Activated CD8-positive, alpha-beta T cell treated with anti-CD3 and anti-CD28 coated beads for 36 hours (primary cell): ENCODE data around the gene TSSK2. TPM values are rescaled to one million over a fixed set of nuclear protein-coding genes. Genes with fewer than 3 reads are reported as not detected.

Experiments used
- ATAC-seq: fragments of 200-7000 bp; cut with Tn5 transposase; one replicate; pipeline ENCODE4 v1.10.0; 2021; ENCODE audit warnings: mild to moderate bottlenecking, moderate library complexity
- CTCF ChIA-PET: fragments of 350-600 bp; sonication (Branson Sonifier 250); formaldehyde crosslinking; loops from one replicate; lab custom pipeline; 2021; ENCODE audit warnings: antibody characterized with exemption; lab: Charles Lee
- POLR2A ChIA-PET: fragments of 350-600 bp; sonication (Branson Sonifier 250); formaldehyde crosslinking; loops from one replicate; lab custom pipeline; 2021; ENCODE audit warnings: antibody characterized with exemption; lab: Charles Lee
- DNase-seq: peaks from one replicate; pipeline ENCODE4 v3.0.0-alpha.2; 2020
- H3K27ac Mint-ChIP-seq: one replicate; pipeline ENCODE4 v1.8.0; 2021; ENCODE audit warnings: mild to moderate bottlenecking, mixed read lengths
- H3K27me3 Mint-ChIP-seq: one replicate; pipeline ENCODE4 v1.8.0; 2021; ENCODE audit warnings: mixed read lengths
- H3K36me3 Mint-ChIP-seq: one replicate; pipeline ENCODE4 v1.8.0; 2021; ENCODE audit warnings: low read depth, mixed read lengths
- H3K4me1 Mint-ChIP-seq: one replicate; pipeline ENCODE4 v1.8.0; 2021; ENCODE audit warnings: low read depth, mixed read lengths
- H3K4me3 Mint-ChIP-seq: one replicate; pipeline ENCODE4 v1.8.0; 2021; ENCODE audit warnings: mild to moderate bottlenecking, moderate library complexity, mixed read lengths
- H3K9me3 Mint-ChIP-seq: one replicate; pipeline ENCODE4 v1.8.0; 2021; ENCODE audit warnings: mixed read lengths
- intact Hi-C: fragments of 100-400 bp; cut with micrococcal nuclease; formaldehyde crosslinking; loops from one replicate; pipeline ENCODE4 v1.10.0; 2022
- total RNA-seq, 2 experiments: library from RNA; stranded (reverse); gene quantifications; one replicate each; pipeline ENCODE4 v1.2.3, GENCODE V29; 2021
- TF ChIP-seq, protein P1 (sequence below): fragments of 200-600 bp; IDR thresholded peaks from one replicate; pipeline ENCODE4 v1.8.0; 2022; ENCODE audit warnings: antibody characterized with exemption, mild to moderate bottlenecking

TSSK2 gene
- total RNA-seq, 2 experiments from 2014 or later: not detected

DNA sequence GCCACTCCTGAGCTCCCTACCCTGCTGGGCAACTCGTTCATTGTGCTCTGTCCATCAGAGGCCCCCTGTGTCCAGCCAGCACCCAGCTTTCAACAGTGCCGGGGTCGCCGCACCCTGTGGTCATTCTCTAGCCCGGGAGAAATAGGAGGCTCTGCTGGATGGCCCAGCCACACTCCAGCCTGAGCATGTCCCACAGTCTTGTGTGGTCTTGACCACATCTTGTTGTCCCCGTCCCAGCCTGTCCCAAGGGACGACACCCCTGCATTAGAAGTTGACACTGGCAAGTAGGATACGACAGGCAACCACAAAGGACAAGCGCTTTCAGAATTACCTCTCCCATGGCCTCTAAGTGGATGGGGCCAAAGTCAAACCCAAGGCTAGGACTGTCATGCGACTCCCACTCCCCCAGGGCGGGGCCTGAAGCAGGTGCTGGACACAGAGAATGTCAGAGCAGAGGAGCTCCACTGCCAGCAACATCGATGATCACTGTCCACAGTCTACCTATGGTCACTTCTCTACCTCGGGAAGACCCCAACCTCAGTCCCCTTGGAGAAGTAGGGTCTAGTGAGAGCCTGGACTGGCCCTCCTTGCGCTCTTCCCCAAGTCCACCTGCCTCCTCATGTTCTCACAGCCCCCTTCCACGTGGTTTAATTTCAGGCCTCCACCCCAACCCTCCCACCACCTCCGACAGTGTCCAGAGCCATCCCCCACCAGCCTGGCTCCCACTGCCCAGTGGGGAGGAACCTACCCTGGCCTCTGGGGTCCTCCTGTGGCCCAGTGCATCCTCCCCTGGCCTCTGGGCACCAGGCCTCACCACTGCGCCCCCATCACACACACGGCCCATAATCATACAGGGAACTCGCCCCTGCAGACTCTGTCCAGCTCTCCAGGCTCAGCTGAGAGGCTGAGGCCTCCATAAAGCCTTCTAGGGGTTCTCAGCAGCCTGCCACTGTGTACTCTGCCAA is 4.5 kb upstream of the TSSK2 start:
- no peak overlapping the region for H3K27ac Mint-ChIP-seq
- CTCF ChIA-PET: no interaction called here

DNA sequence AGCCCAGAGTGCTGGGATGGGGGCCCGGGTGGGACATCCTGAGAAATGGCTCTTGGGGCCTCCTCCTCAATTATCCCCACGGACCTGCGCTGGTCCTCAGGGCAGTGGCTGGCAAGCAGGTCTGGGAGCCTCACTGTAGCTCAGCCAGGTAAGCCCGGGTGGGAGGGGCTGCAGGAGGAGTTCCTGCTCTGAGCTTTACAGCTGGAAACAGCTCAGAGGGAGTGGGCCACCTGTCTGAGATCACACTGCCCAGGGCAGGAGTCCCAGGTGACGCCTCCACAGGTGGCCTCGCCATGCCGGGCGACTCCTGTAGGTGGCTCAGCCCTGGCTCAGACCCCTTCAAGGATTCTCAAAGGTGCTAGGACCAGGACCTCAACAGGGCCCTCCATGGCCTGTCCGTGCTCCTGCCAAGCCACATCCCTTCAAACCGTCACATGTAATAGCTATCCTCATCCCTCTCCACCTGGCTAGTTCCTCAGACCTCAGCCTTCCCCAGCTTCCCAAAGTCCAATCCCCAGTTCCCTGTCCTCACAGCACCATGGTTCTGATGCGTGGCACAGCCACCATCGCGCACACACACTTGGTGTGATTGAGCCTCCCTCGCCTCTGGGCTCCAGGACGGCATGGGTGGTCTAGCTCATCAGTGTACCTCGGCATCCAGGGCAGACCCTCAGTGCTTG is 3.6 kb upstream of the TSSK2 start:
- intact Hi-C loops: no loop called here
- ATAC-seq: no peak
- Mint-ChIP-seq H3K27ac (no peak overlapping the region), H3K9me3 (no peaks in the 10 kb centered on the region), H3K4me3 (no peak overlapping the region), H3K4me1 (no peaks in the 10 kb centered on the region), H3K36me3 (peaks cover 9% of the 10 kb centered on the region), H3K27me3 (no peaks in the 10 kb centered on the region)
- ChIA-PET POLR2A (interaction anchor here (1.0 kb wide), 1 partner anchor 12 kb away, joined by 3 read pairs; no protein-coding TSS in a partner anchor), CTCF (no interaction called here)
- TF ChIP-seq, protein P1, sequence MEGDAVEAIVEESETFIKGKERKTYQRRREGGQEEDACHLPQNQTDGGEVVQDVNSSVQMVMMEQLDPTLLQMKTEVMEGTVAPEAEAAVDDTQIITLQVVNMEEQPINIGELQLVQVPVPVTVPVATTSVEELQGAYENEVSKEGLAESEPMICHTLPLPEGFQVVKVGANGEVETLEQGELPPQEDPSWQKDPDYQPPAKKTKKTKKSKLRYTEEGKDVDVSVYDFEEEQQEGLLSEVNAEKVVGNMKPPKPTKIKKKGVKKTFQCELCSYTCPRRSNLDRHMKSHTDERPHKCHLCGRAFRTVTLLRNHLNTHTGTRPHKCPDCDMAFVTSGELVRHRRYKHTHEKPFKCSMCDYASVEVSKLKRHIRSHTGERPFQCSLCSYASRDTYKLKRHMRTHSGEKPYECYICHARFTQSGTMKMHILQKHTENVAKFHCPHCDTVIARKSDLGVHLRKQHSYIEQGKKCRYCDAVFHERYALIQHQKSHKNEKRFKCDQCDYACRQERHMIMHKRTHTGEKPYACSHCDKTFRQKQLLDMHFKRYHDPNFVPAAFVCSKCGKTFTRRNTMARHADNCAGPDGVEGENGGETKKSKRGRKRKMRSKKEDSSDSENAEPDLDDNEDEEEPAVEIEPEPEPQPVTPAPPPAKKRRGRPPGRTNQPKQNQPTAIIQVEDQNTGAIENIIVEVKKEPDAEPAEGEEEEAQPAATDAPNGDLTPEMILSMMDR: no peak
- no peak for DNase-seq

More for the DNA sequence above, 4.5 kb upstream of the TSSK2 start:
- intact Hi-C loops: no loop called here
- no peaks in the 10 kb centered on the region for H3K4me1 Mint-ChIP-seq
- H3K36me3 Mint-ChIP-seq: peaks cover 5% of the 10 kb centered on the region
- H3K4me3 Mint-ChIP-seq: no peak overlapping the region
- H3K9me3 Mint-ChIP-seq: no peaks in the 10 kb centered on the region
- H3K27me3 Mint-ChIP-seq: no peaks in the 10 kb centered on the region
- POLR2A ChIA-PET: interaction anchor here (1.0 kb wide), 1 partner anchor 11 kb away, joined by 3 read pairs; no protein-coding TSS in a partner anchor
- DNase-seq (no peak), ATAC-seq (no peak)
- TF ChIP-seq, protein P1: no peak

DNA sequence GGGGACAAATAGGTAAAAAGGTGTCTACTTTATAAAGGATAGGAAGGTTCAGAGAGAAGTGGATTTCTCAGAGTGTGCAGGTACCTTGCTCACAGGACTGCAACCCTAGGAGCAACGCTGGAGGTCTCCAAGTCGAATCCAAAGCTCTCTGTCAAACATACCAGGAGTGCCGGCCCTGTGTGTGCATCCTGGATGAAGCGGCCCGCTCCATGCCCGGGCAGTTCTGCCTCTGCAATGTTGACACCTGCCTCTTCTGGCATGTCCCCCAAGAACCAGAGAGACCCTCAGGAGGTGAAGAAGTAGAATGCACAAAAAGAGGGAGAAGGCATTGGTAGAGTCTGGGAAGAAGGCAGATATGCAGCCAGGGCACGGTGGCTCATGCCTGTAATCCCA is 3.1 kb upstream of the TSSK2 start:
- no peaks in the 10 kb centered on the region for H3K4me1 Mint-ChIP-seq
- CTCF ChIA-PET: no interaction called here
- TF ChIP-seq, protein P1: no peak
- H3K27me3 Mint-ChIP-seq: no peaks in the 10 kb centered on the region
- POLR2A ChIA-PET: interaction anchor here (1.0 kb wide), 1 partner anchor 12 kb away, joined by 3 read pairs; no protein-coding TSS in a partner anchor
- H3K27ac Mint-ChIP-seq: no peak overlapping the region
- DNase-seq (no peak), ATAC-seq (no peak)
- H3K9me3 Mint-ChIP-seq: no peaks in the 10 kb centered on the region
- H3K4me3 Mint-ChIP-seq: no peak overlapping the region
- intact Hi-C loops: no loop called here
- peaks cover 9% of the 10 kb centered on the region for H3K36me3 Mint-ChIP-seq

DNA sequence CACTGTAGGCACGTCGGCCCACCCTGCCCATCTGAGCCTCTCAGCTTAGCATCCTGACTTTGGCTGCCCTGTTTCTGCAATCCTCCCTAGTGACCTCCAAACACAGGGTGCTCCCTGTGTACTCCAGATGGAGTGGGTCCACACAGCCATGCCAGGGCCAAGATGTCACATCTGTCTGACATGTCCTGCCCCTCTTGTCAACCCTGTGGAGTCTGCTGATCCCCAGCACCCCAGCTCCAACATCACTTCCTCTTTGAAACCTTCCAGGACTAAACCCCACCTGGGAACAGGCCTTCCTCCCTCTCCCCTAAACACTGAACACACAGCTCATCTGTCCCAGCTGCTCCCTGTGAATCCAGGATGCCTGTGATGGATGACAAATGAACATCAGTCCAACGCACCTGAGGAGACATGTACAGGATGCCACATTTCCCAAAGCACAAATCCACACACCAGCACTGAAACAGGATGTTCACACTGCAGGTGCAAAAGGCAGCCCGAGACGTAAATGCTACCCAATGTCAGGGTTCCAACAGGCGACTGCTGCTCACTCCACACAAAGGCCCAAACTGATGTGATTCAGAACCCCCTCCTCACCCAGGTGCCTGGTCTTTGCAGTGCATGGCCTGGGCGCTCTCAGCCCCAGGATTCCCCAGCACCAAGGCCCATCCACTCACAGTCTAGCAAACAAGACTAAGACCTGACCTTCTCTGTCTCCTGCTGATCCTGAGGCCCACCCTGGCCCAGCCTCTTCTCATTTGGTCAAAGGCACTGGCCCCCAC is 2.0 kb upstream of the TSSK2 start:
- Mint-ChIP-seq H3K9me3 (no peaks in the 10 kb centered on the region), H3K27ac (no peak overlapping the region), H3K36me3 (peaks cover 9% of the 10 kb centered on the region), H3K4me1 (no peaks in the 10 kb centered on the region), H3K27me3 (no peaks in the 10 kb centered on the region), H3K4me3 (no peak overlapping the region)
- POLR2A ChIA-PET: no interaction called here
- DNase-seq (no peak), ATAC-seq (no peak)
- CTCF ChIA-PET: no interaction called here
- intact Hi-C loops: no loop called here
- TF ChIP-seq, protein P1: no peak
